ENCODE data around the gene KCTD15. TPM values are rescaled to one million over a fixed set of nuclear protein-coding genes. Genes with fewer than 3 reads are reported as not detected.

KCTD15 gene
- total RNA-seq, 1 donor: 55.7 TPM

DNA sequence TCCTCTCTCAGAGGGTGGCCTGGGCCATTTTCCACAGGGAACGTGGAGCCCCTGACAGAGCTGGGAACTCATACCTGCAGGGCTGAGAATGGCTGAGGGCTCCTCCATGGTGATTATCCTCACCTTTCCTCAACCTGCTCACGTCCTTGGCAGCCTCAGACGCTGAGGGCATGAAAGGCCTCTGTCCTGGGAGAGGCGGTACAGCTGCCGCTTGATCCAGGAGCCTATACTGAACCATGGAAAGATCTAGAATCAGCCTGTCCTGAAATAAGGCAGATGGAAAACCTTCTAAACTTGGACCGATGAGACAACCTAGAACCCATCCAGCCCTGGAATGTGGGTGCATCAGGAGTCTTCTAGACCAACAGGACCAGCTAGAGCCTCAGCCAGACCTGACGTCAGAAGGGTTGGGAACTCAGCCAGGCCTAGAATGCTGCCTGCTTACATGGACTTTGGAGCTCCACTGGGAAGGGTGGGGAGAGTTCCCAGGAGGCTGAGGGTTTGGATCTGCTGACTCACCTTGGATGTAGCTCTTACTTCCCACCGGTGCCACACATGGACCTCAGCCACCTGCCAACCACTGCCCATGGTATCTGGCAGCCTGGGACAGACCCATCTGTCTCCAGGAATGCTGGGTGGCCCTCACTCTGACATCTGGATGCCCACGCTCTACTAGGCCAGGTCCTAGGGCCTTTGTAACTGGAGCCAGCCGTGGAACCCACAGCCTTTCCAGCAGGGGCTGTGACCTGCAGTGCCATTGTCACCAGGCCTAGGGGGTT, 7.5 kb downstream of the KCTD15 start:
- H3K27ac ChIP-seq (ENCODE audit: low read depth, low read length): no peak overlapping the region
- H4K20me1 ChIP-seq (ENCODE audit: insufficient read depth, low read length): peaks cover 25% of the 10 kb centered on the region

DNA sequence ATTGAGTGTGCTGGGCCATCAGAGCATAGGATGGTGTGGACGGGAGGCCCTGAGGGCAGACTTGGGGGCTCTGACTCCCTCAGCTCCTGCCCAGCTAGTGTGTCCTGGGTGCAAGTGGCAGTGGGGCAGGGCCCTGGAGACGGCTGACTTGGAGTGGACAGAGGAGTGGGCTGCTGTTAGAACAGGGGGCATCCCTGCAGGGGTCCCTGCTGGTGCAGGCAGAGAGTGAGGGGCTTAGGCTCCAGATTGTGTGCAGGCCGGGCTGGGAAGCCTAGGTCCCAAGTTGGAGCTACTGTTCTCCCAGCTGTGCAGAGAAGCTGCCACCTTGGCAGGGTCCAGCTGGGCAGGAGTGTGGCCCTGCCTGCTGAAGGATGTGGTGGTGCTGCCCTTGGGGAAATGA, 8.6 kb downstream of the KCTD15 start:
- peaks cover 28% of the 10 kb centered on the region for H4K20me1 ChIP-seq (ENCODE audit: insufficient read depth, low read length)
- H3K27me3 ChIP-seq (ENCODE audit: insufficient read depth, low read length): no peaks in the 10 kb centered on the region
- peaks cover 16% of the 10 kb centered on the region for H3K36me3 ChIP-seq (ENCODE audit: insufficient read depth, low read length)
- no peak overlapping the region for H2AFZ ChIP-seq (ENCODE audit: low read length)
- H3K79me2 ChIP-seq (ENCODE audit: insufficient read depth, low read length): no peaks in the 10 kb centered on the region
- no peak overlapping the region for H3K4me3 ChIP-seq (ENCODE audit: insufficient read depth, low read length)
- TF ChIP-seq, protein P1, sequence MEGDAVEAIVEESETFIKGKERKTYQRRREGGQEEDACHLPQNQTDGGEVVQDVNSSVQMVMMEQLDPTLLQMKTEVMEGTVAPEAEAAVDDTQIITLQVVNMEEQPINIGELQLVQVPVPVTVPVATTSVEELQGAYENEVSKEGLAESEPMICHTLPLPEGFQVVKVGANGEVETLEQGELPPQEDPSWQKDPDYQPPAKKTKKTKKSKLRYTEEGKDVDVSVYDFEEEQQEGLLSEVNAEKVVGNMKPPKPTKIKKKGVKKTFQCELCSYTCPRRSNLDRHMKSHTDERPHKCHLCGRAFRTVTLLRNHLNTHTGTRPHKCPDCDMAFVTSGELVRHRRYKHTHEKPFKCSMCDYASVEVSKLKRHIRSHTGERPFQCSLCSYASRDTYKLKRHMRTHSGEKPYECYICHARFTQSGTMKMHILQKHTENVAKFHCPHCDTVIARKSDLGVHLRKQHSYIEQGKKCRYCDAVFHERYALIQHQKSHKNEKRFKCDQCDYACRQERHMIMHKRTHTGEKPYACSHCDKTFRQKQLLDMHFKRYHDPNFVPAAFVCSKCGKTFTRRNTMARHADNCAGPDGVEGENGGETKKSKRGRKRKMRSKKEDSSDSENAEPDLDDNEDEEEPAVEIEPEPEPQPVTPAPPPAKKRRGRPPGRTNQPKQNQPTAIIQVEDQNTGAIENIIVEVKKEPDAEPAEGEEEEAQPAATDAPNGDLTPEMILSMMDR (IDR thresholded peaks at IDR 0.05; ENCODE audit: extremely low read depth, low read depth, low read length): no peak
- H3K27ac ChIP-seq (ENCODE audit: low read depth, low read length): no peak overlapping the region
- H3K4me2 ChIP-seq (ENCODE audit: insufficient read depth, low read length): no peak overlapping the region
- DNase-seq (ENCODE audit: insufficient read length, low spot score, missing footprints): no peak
- no peaks in the 10 kb centered on the region for H3K9me3 ChIP-seq (ENCODE audit: low read depth, low read length)
- H3K4me1 ChIP-seq (ENCODE audit: insufficient read depth, low read length): no peaks in the 10 kb centered on the region

More for the DNA sequence above, 7.5 kb downstream of the KCTD15 start:
- H3K27me3 ChIP-seq (ENCODE audit: insufficient read depth, low read length): no peaks in the 10 kb centered on the region
- no peak overlapping the region for H2AFZ ChIP-seq (ENCODE audit: low read length)
- H3K4me2 ChIP-seq (ENCODE audit: insufficient read depth, low read length): no peak overlapping the region
- peaks cover 16% of the 10 kb centered on the region for H3K36me3 ChIP-seq (ENCODE audit: insufficient read depth, low read length)
- DNase-seq (ENCODE audit: insufficient read length, low spot score, missing footprints): peak; percentile 94
- no peaks in the 10 kb centered on the region for H3K9me3 ChIP-seq (ENCODE audit: low read depth, low read length)
- H3K4me1 ChIP-seq (ENCODE audit: insufficient read depth, low read length): no peaks in the 10 kb centered on the region
- H3K4me3 ChIP-seq (ENCODE audit: insufficient read depth, low read length): no peak overlapping the region
- H3K79me2 ChIP-seq (ENCODE audit: insufficient read depth, low read length): no peaks in the 10 kb centered on the region
- TF ChIP-seq, protein P1 (IDR thresholded peaks at IDR 0.05; ENCODE audit: extremely low read depth, low read depth, low read length): no peak

DNA sequence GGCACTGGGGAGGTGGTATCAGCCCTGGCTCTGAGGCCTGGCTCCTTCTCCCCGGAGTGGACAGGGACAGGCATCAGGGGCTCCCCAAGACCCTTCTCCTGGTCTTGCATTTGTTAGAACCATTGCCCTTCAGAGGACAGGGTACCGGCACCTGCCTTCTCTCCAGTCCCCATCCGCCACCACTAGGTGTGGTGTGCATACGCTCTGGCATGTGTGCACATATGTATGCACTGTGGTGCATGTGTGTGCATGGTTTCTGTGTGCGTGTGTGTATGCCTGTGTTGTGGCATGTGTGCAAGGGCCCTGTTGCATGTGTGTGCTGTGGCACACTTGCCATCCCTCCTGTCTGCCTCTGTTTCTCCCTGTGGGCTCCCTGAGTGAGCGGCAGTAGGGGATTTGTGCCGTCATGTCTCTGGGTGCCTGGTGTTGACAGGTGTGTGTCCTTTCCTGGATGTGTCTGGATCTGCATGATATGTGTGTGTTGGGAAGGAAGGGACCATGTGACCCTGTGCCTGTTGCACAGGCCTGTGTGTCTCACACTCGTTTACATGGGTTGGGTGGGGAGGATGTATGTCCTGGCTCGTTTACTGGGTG, 9.3 kb downstream of the KCTD15 start:
- Histone ChIP-seq H3K4me3 (ENCODE audit: insufficient read depth, low read length) (no peak overlapping the region), H3K27me3 (ENCODE audit: insufficient read depth, low read length) (no peaks in the 10 kb centered on the region), H3K4me2 (ENCODE audit: insufficient read depth, low read length) (no peak overlapping the region), H3K9me3 (ENCODE audit: low read depth, low read length) (no peaks in the 10 kb centered on the region), H3K36me3 (ENCODE audit: insufficient read depth, low read length) (peaks cover 16% of the 10 kb centered on the region), H4K20me1 (ENCODE audit: insufficient read depth, low read length) (peaks cover 28% of the 10 kb centered on the region), H3K79me2 (ENCODE audit: insufficient read depth, low read length) (no peaks in the 10 kb centered on the region), H3K27ac (ENCODE audit: low read depth, low read length) (no peak overlapping the region), H3K4me1 (ENCODE audit: insufficient read depth, low read length) (no peaks in the 10 kb centered on the region), H2AFZ (ENCODE audit: low read length) (no peak overlapping the region)
- peak; percentile 30 for DNase-seq (ENCODE audit: insufficient read length, low spot score, missing footprints)
- TF ChIP-seq, protein P1 (IDR thresholded peaks at IDR 0.05; ENCODE audit: extremely low read depth, low read depth, low read length): no peak

DNA sequence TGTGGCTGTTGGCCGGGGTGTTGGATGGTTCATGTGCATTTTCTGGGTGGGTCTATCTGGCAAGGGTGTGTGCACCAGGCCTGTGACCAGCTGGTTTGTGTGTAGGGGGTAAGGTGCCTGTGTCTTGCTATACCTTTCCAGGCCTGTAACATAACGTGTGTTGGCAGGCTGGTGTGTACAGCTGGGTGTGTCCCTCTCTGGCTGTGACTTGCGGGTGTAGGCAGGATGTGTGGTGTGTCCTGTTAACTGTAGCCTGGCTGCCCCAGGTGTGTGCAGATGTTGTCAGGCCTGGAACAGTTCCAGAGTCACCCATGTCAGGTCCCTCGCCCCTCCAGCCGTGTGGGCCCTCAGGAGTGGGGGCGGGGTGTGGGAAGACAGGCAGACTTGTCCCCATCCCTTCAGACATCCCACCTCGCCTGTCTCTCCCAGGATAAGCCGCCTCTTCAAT, 9.8 kb downstream of the KCTD15 start:
- Histone ChIP-seq H3K79me2 (ENCODE audit: insufficient read depth, low read length) (no peaks in the 10 kb centered on the region), H2AFZ (ENCODE audit: low read length) (no peak overlapping the region), H3K36me3 (ENCODE audit: insufficient read depth, low read length) (peaks cover 12% of the 10 kb centered on the region), H3K4me3 (ENCODE audit: insufficient read depth, low read length) (no peak overlapping the region), H3K27ac (ENCODE audit: low read depth, low read length) (no peak overlapping the region), H3K4me2 (ENCODE audit: insufficient read depth, low read length) (no peak overlapping the region), H4K20me1 (ENCODE audit: insufficient read depth, low read length) (peaks cover 28% of the 10 kb centered on the region), H3K9me3 (ENCODE audit: low read depth, low read length) (no peaks in the 10 kb centered on the region), H3K27me3 (ENCODE audit: insufficient read depth, low read length) (no peaks in the 10 kb centered on the region), H3K4me1 (ENCODE audit: insufficient read depth, low read length) (no peaks in the 10 kb centered on the region)
- DNase-seq (ENCODE audit: insufficient read length, low spot score, missing footprints): peak; percentile 60
- TF ChIP-seq, protein P1 (IDR thresholded peaks at IDR 0.05; ENCODE audit: extremely low read depth, low read depth, low read length): no peak

Data from osteoblast (primary cell).